Gastroesophageal sphincter (tissue), 3 donors: Measurements from ENCODE around the gene ILK.

Source experiments
- EP300 ChIP-seq: sonication (generic); formaldehyde crosslinking; IDR thresholded peaks from one replicate; pipeline ENCODE4 v1.6.1; 2017; ENCODE audit warnings: antibody characterized with exemption, mild to moderate bottlenecking
- POLR2A ChIP-seq, 2 donors: fragments of 450-650 bp; IDR thresholded peaks; one replicate each; pipeline ENCODE4 v1.6.1; 2017; ENCODE audit warnings: antibody characterized with exemption in 2 of 2, mild to moderate bottlenecking in 2 of 2, moderate library complexity in 1 of 2
- POLR2AphosphoS5 ChIP-seq: sonication (generic); formaldehyde crosslinking; IDR thresholded peaks from one replicate; pipeline ENCODE4 v1.6.1; 2017; ENCODE audit warnings: antibody characterized with exemption
- TF ChIP-seq, protein P1 (sequence below), 4 experiments: fragments of 200-600 bp in 2 of 4; fragments of 450-650 bp in 2 of 4; sonication (generic) in 1 of 4; IDR thresholded peaks; one replicate each; pipeline ENCODE4 v1.5.1; 2017 to 2019; ENCODE audit warnings: antibody characterized with exemption in 4 of 4, mild to moderate bottlenecking in 2 of 4, moderate library complexity in 2 of 4

DNA sequence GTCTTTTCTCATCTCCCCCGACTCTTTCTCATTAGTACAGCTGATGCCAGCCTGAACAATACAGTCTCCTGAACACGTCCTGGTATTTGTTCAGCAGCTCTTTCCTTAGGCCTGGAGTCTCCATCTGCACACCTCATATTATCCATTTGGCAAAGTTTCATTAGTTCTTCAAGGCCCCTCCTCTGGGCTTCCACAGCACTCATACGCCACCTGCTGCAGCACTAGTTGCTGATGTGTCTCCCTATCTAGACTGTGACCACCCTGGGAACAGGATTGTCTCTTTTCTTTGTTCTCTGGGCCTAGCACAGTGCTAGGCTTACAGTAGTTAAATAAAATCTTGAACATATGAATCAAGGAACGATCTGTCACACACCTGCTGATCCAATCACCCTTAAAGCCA is 34.9 kb downstream of the ILK start:
- TF ChIP-seq, protein P1, sequence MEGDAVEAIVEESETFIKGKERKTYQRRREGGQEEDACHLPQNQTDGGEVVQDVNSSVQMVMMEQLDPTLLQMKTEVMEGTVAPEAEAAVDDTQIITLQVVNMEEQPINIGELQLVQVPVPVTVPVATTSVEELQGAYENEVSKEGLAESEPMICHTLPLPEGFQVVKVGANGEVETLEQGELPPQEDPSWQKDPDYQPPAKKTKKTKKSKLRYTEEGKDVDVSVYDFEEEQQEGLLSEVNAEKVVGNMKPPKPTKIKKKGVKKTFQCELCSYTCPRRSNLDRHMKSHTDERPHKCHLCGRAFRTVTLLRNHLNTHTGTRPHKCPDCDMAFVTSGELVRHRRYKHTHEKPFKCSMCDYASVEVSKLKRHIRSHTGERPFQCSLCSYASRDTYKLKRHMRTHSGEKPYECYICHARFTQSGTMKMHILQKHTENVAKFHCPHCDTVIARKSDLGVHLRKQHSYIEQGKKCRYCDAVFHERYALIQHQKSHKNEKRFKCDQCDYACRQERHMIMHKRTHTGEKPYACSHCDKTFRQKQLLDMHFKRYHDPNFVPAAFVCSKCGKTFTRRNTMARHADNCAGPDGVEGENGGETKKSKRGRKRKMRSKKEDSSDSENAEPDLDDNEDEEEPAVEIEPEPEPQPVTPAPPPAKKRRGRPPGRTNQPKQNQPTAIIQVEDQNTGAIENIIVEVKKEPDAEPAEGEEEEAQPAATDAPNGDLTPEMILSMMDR (IDR thresholded peaks at IDR 0.05) = no peak
- TF ChIP-seq POLR2A (IDR thresholded peaks at IDR 0.05) = no peak
- TF ChIP-seq POLR2AphosphoS5 = no peak
- TF ChIP-seq EP300 = no peak
